HG02840 (cell line): ENCODE measurements around the gene PLA2G2D.

ENCODE experiments used
- ATAC-seq: cut with Tn5 transposase; IDR thresholded peaks from one replicate; pipeline ENCODE4 v1.9.1; 2021; ENCODE audit warnings: mild to moderate bottlenecking, moderate library complexity, moderate number of reproducible peaks; ENCODE audit not compliant: unreplicated experiment, low FRiP score

Gene PLA2G2D

DNA sequence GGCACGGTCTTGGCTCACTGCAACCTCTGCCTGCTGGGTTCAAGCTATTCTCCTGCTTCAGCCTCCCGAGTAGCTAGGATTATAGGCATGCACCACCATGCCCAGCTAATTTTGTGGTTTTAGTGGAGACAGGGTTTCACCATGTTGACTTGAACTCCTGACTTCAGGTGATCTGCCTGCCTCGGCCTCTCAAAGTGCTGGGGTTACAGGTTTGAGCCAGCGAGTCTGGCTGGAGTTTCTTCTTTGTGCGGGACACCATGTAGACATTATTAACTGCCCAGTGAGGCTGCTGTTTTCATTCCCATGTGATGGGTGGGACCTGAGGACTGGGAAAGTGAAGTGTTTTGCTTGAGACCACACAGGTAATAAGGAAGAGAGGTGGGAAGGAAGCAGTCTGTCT is 26.0 kb downstream of the PLA2G2D start:
- ATAC-seq: no peak

DNA sequence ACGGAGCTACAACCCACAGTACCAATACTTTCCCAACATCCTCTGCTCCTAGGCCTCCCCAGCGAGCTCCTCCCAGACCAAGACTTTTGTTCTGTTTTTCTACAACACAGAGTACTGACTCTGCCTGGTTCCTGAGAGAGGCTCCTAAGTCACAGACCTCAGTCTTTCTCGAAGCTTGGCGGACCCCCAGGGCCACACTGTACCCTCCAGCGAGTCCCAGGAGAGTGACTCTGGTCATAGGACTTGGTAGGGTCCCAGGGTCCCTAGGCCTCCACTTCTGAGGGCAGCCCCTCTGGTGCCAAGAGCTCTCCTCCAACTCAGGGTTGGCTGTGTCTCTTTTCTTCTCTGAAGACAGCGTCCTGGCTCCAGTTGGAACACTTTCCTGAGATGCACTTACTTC is 28.7 kb downstream of the PLA2G2D start:
- ATAC-seq: no peak

- no peak for ATAC-seq
These were observed 29.2 kb downstream of the PLA2G2D start for GRCh38 chr1:20090119-20090518.

DNA sequence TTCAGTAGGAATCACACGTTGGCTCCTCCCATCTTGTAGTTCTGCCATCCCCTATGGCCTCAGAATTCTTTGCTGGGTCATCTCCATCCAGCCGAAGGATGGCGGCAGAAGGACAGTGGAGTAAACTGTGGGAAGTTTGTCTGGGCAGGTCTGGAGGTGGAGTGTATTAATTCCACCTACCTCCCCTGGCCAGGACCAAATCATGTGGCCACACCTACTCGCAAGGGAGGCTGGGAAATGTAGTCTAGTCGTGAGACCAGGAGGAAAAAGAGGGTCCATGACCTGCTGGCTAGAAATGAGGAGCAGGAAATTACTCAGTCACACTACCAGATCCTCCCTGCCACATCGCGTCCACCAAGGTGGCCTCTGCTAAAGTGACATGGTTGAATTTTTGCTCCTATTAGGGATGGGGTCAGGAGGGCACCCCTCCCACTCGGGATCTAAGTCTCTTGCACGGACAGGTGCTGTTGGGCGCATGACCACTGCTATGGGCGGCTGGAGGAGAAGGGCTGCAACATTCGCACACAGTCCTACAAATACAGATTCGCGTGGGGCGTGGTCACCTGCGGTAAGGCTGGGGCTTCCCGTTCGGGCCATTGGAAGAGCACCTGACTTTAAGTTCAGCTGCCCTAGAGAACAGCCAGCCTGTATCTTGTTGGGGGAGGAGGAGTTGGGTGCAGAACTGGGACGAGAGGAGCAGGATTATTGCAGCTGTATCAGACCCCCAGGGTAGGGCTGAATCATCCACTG is 29.8 kb downstream of the PLA2G2D start:
- no peak for ATAC-seq

DNA sequence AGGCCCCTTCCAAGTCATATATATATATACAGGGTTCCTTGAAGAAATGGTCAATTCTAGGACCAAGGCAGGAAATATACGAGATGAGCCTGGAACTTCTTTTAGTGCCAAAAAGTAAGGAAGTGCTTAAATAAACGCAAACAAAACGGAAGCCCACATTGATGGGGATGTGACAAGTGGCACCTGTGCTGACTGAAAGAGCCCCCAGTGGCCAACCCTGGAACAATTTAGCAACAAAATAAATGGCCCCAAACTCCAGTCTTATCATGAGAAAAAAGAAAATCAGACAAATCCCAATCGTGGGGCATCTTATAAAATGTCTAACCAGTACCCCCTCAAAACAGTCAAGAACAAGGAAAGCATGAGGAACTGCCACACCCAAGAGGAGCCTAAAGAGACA is 31.7 kb downstream of the PLA2G2D start:
- no peak for ATAC-seq

GRCh38 chr1:20086800-20087199 is 32.5 kb downstream of the PLA2G2D start:
- no peak for ATAC-seq

GRCh38 chr1:20083178-20083944 is 36.0 kb downstream of the PLA2G2D start:
- ATAC-seq: no peak

- ATAC-seq: no peak
These were observed 36.6 kb downstream of the PLA2G2D start for GRCh38 chr1:20082772-20083171.

DNA sequence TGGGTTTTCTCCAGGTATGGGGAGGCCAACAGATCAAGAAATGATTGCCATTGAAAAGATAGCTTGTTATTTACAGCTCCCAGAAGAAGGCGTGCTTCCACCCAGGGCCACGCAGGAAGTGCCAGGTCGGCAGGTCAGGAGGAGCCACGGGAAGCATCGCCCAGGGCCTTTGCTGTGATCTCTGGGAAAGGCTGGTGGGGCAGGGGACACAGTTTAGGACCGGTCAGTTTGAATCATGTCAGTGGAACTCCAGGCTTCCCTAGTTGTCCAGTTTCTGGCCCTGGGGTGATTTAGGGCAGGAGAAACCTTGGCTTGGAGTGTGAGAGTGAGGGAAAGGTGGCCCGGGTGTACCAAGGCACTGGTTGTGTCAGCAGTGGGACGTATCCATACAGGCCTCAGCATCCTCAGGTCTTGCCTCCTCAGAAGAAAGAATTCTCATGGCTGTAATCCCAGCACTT is 38.0 kb downstream of the PLA2G2D start:
- no peak for ATAC-seq

GRCh38 chr1:20080441-20081352 is 38.6 kb downstream of the PLA2G2D start:
- ATAC-seq: no peak

GRCh38 chr1:20079661-20080305 is 39.6 kb downstream of the PLA2G2D start:
- no peak for ATAC-seq

GRCh38 chr1:20078711-20079110 is 40.6 kb downstream of the PLA2G2D start:
- ATAC-seq: no peak

DNA sequence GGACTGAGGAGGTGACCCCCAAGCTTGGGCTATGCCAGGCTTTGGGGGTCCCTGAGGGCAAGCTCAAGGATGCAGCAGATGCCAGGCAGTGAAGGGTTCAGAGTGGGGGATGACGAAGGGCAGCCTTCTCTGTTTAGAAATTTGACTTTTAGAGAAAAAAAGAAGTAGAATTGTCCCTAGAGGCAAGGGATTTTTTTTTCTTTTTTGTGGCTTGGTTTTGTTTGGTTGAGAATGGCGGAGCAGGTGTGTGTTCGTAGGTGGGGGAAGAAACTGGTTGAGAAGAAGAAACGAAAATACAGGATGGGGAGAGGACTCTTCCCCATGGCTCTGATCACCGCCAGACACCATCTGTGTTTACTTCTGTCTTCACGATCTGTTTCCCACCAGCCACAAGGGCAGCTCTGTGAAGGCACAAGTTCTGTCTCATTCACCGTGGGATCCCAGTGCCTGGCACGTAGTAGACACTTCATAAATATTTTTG is 41.1 kb downstream of the PLA2G2D start:
- ATAC-seq: no peak

- no peak for ATAC-seq
These were observed 42.5 kb downstream of the PLA2G2D start for GRCh38 chr1:20076710-20077461.

- ATAC-seq: no peak
These were observed 43.1 kb downstream of the PLA2G2D start for GRCh38 chr1:20076223-20076622.

DNA sequence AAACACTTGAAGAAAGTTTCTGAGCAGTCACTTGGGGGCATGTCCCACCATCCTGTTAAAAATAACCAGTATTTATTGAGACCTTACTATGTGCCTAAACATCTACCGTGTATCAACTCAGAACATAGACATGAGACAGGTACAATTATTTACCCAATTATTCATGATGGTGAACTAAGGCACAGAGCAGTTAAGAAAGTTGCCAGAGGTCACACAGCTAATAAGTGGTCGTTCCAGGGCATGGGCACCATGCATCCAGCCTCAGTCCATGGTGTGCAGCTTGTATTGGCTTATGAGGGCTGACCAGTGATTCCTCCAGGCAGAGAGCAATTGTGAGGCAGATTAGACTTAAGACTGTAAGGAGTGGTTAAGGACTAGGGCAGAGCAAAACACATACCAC is 44.0 kb downstream of the PLA2G2D start:
- no peak for ATAC-seq

GRCh38 chr1:20074725-20075171 is 44.6 kb downstream of the PLA2G2D start:
- ATAC-seq: no peak

DNA sequence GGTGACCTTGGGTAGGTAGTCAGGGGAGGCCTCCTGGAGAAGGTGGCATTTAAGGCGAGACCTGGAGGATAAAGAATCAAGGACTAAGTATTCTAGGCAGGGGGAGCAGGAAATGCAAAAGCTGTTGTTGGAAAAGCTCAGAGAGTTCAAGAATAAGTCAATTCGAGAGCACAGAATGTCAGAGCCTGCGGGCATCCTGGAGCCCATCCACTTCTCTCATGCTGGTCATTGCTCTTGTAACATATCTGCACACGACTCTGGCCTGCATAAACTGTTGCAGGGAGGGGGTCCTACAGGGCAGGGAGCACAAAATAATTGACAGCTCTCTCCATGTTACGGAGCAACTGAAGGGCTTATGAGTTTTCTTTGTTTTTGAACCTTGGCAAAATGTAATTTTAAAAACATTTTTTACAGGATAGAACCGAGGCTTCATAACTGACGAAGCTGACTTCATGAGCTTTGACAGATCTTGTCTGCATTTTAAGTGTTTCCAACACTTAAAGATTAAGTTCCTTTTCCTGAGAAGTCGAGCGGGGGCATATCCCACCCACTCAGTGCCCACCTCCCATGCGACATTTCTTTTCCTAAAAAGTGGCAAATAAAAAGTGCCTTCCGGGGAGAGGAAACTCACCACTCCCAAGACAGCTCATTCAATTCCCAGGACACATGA is 45.1 kb downstream of the PLA2G2D start:
- no peak for ATAC-seq

GRCh38 chr1:20073256-20073655 is 46.1 kb downstream of the PLA2G2D start:
- no peak for ATAC-seq
